Thoracic aorta (tissue), 2 donors: ENCODE data around the gene LRP3. TPM values are rescaled to one million over a fixed set of nuclear protein-coding genes. Genes with fewer than 3 reads are reported as not detected.

Source experiments
- ATAC-seq: fragments of 150-250 bp; one replicate; pipeline ENCODE4 v1.8.0; 2017; ENCODE audit warnings: low read depth; ENCODE audit not compliant: insufficient number of reproducible peaks, low FRiP score
- DNase-seq: peaks from one replicate; pipeline ENCODE4 v3.0.0-alpha.2; 2020; ENCODE audit warnings: low spot score
- H3K27ac ChIP-seq, 2 donors: fragments of 200-600 bp; sonication (generic); 1 replicate in 1 of 2; 2 replicates in 1 of 2; pipeline ENCODE4 v1.5.1; 2016; ENCODE audit warnings: mild to moderate bottlenecking in 2 of 2, moderate library complexity in 2 of 2
- H3K27me3 ChIP-seq: fragments of 200-600 bp; sonication (generic); replicated peaks from 2 replicates; pipeline ENCODE4 v1.6.0; 2016; ENCODE audit warnings: mild to moderate bottlenecking; ENCODE audit not compliant: insufficient read depth
- H3K36me3 ChIP-seq: fragments of 200-600 bp; sonication (generic); one replicate; pipeline ENCODE4 v1.5.1; 2016
- H3K4me1 ChIP-seq, 2 donors: fragments of 200-600 bp; sonication (generic); 1 replicate in 1 of 2; 2 replicates in 1 of 2; pipeline versions ENCODE4 v1.5.1 to v1.6.0; 2016; ENCODE audit warnings: low read depth in 2 of 2, mild to moderate bottlenecking in 1 of 2; ENCODE audit not compliant: control insufficient read depth in 1 of 2
- H3K4me3 ChIP-seq: fragments of 200-600 bp; sonication (generic); 2 replicates; pipeline ENCODE4 v1.5.1; 2016; ENCODE audit warnings: mild to moderate bottlenecking
- H3K9me3 ChIP-seq: fragments of 200-600 bp; sonication (generic); 2 replicates; pipeline ENCODE4 v1.5.1; 2016
- total RNA-seq, 2 donors: library from RNA; depleted of rRNA; stranded (reverse); fragments of >200 nt; gene quantifications; one replicate each; pipeline versions ENCODE4 v1.1.0 to v1.2.3, GENCODE V29; 2016
- TF ChIP-seq, protein P1 (sequence below): fragments of 200-600 bp; sonication (generic); IDR thresholded peaks from one replicate; pipeline ENCODE4 v1.5.1; 2019; ENCODE audit warnings: antibody characterized with exemption

LRP3 gene
- total RNA-seq, 2 donors from 2014 or later: 32.2 to 50.9 TPM

DNA sequence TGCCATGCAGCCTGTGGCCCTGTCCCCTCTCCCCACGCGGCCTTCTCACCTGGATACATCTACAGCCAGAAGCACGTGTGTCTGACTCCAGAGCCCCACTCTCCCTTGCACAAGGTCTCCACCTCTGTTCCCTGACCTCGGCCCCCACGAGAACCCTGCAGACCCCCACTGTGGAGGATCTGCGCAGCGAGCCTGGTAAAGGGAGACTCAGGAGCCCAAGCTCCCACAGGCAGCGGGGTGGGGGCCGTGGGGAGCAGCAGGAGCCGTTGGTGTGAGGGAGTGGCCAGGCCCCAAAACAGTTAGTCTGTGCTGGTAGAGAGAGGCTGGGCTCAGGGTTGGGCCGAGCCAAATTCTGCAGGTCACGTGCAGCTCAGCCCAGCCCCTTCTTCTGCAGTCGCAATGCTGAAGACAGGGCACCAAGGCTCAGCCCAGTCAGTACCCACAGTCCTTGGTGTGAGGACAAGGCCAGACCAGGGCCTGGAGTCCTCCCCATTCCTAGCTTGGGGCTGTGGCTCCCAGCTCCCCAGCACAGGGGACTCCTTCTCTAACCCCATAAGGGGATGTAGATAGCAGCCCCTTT is 60.2 kb downstream of the LRP3 start:
- Histone ChIP-seq H3K9me3 (no peaks in the 10 kb centered on the region), H3K4me1 (no peaks in the 10 kb centered on the region), H3K27ac (no peak overlapping the region), H3K27me3 (no peaks in the 10 kb centered on the region), H3K4me3 (no peak overlapping the region), H3K36me3 (no peaks in the 10 kb centered on the region)
- TF ChIP-seq, protein P1, sequence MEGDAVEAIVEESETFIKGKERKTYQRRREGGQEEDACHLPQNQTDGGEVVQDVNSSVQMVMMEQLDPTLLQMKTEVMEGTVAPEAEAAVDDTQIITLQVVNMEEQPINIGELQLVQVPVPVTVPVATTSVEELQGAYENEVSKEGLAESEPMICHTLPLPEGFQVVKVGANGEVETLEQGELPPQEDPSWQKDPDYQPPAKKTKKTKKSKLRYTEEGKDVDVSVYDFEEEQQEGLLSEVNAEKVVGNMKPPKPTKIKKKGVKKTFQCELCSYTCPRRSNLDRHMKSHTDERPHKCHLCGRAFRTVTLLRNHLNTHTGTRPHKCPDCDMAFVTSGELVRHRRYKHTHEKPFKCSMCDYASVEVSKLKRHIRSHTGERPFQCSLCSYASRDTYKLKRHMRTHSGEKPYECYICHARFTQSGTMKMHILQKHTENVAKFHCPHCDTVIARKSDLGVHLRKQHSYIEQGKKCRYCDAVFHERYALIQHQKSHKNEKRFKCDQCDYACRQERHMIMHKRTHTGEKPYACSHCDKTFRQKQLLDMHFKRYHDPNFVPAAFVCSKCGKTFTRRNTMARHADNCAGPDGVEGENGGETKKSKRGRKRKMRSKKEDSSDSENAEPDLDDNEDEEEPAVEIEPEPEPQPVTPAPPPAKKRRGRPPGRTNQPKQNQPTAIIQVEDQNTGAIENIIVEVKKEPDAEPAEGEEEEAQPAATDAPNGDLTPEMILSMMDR: no peak
- ATAC-seq (no peak), DNase-seq (no peak)

DNA sequence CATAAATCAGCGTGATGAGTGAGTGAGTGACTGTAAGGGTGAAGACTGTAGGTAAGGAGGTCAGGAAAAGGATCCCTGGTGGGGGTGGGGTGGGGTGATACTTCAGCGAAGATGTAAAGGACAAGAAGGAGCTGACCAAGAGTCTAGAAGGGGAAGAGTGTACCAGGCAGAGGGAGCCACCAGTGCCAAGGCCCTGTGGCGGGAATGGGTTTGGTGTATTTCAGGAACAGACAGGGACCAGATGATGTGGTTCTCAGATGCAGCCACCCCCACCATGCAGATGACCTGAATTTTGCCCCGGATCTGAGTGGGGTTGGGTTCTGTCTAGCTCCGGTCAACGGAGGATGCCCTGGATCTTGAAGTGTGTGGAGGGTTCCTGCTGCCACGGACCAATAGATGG is 61.7 kb downstream of the LRP3 start:
- ATAC-seq: no peak
- no peak overlapping the region for H3K27ac ChIP-seq
- H3K36me3 ChIP-seq: no peaks in the 10 kb centered on the region
- no peak for DNase-seq
- TF ChIP-seq, protein P1: no peak
- no peaks in the 10 kb centered on the region for H3K27me3 ChIP-seq
- no peak overlapping the region for H3K4me3 ChIP-seq
- no peaks in the 10 kb centered on the region for H3K9me3 ChIP-seq
- H3K4me1 ChIP-seq: no peaks in the 10 kb centered on the region

DNA sequence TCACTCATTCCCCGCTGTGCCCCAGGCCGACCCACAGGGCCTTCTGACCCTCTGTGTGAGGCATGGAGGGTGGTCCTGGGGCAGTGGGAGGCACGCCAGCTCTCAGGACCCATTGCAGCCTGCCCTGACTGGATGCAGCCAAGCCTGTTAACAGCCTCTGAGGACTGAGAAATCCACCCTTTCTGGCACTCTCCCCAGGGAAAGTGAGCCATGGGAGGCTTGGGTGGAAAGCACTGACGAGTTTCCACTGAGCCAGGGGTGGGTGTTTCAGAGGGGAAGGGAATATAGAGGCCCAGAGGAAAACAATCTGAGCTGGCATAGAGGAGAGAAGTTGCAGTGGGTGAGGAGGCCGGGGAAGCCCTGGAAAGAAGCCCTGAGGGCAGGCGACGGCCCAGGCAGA is 62.1 kb downstream of the LRP3 start:
- Histone ChIP-seq H3K36me3 (no peaks in the 10 kb centered on the region), H3K27me3 (no peaks in the 10 kb centered on the region), H3K4me3 (no peak overlapping the region), H3K9me3 (no peaks in the 10 kb centered on the region), H3K4me1 (no peaks in the 10 kb centered on the region), H3K27ac (no peak overlapping the region)
- DNase-seq (no peak), ATAC-seq (no peak)
- TF ChIP-seq, protein P1: no peak

DNA sequence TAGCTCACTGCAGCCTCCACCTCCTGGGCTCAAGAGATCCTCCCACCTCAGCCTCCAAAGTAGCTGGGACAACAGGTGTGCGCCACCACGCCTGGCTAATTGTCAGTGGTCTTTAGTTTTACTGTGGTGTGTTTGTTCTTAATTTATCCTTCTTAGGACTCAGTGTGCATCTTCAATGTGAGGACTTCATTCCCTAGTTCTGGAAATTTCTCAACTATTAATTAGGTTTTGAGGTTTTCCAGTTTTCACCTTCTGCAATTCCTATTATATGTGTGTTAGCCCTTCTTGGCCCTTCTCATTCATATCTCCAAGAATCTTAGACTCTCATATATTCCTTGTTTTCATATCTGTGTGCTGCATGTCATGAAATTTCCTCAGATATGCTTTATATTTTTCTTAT is 63.7 kb downstream of the LRP3 start:
- TF ChIP-seq, protein P1: no peak
- no peaks in the 10 kb centered on the region for H3K27me3 ChIP-seq
- ATAC-seq: no peak
- H3K4me3 ChIP-seq: no peak overlapping the region
- H3K4me1 ChIP-seq: no peaks in the 10 kb centered on the region
- H3K27ac ChIP-seq: no peak overlapping the region
- H3K9me3 ChIP-seq: no peaks in the 10 kb centered on the region
- no peaks in the 10 kb centered on the region for H3K36me3 ChIP-seq
- DNase-seq: no peak

Other genes starting within 250 kb of the LRP3 start
- 10 to 100 TPM; 20.5 to 26.1 TPM for gene CEP89, start 222.4 kb upstream of the LRP3 start, total RNA-seq
- gene FAAP24, start 222.1 kb upstream of the LRP3 start, total RNA-seq: under 1 TPM in 1 of 2 donors, not detected in 1; 0.28 TPM
- 1 to 10 TPM in 1 of 2 donors, under 1 TPM in 1; 0.81 to 2.4 TPM for gene RHPN2, start 129.4 kb upstream of the LRP3 start, total RNA-seq
- gene GPATCH1, start 113.1 kb upstream of the LRP3 start, total RNA-seq: 1 to 10 TPM; 6.5 to 6.6 TPM
- gene WDR88, start 62.2 kb upstream of the LRP3 start, total RNA-seq: not detected
- not detected for gene SLC7A10, start 31.5 kb downstream of the LRP3 start, total RNA-seq
- gene CEBPA, start 108.2 kb downstream of the LRP3 start, total RNA-seq: 1 to 10 TPM; 4.7 to 4.9 TPM
- 10 to 100 TPM; 19.9 to 32.6 TPM for gene CEBPG, start 179.4 kb downstream of the LRP3 start, total RNA-seq